CD8-positive, alpha-beta memory T cell (primary cell): ENCODE results near the gene ANO2. TPM values are rescaled to one million over a fixed set of nuclear protein-coding genes. Genes with fewer than 3 reads are reported as not detected.

Experiments
- CTCF ChIA-PET: fragments of 350-600 bp; sonication (Branson Sonifier 250); formaldehyde crosslinking; loops from one replicate; lab custom pipeline; 2021; ENCODE audit warnings: antibody characterized with exemption; lab: Charles Lee
- POLR2A ChIA-PET: fragments of 350-600 bp; sonication (Branson Sonifier 250); formaldehyde crosslinking; loops from one replicate; lab custom pipeline; 2021; ENCODE audit warnings: antibody characterized with exemption; lab: Charles Lee
- DNase-seq, 5 donors: peaks; one replicate each; pipeline versions ENCODE4 v3.0.0 to v3.0.0-alpha.2; 2020 to 2022; ENCODE audit warnings: mixed read lengths in 1 of 5
- H3K27ac ChIP-seq: one replicate; pipeline ENCODE4 v1.7.0; 2013; ENCODE audit warnings: low read depth, mild to moderate bottlenecking, low read length, moderate library complexity
- H3K27me3 ChIP-seq: 2 replicates; pipeline ENCODE4 v1.7.0; 2013; ENCODE audit warnings: low read length, mild to moderate bottlenecking; ENCODE audit not compliant: insufficient read depth, poor library complexity, severe bottlenecking
- H3K36me3 ChIP-seq: 2 replicates; pipeline ENCODE4 v1.7.0; 2013; ENCODE audit warnings: mild to moderate bottlenecking, low read length, moderate library complexity; ENCODE audit not compliant: insufficient read depth
- H3K4me1 ChIP-seq: 2 replicates; pipeline ENCODE4 v1.7.0; 2013; ENCODE audit warnings: mild to moderate bottlenecking, low read length, moderate library complexity; ENCODE audit not compliant: insufficient read depth
- H3K4me3 ChIP-seq: 2 replicates; pipeline ENCODE4 v1.7.0; 2013; ENCODE audit warnings: mild to moderate bottlenecking, low read length
- H3K9me3 ChIP-seq: 2 replicates; pipeline ENCODE4 v1.7.0; 2013; ENCODE audit warnings: mild to moderate bottlenecking, low read length
- H3K27ac Mint-ChIP-seq, 8 donors: one replicate each; pipeline ENCODE4 v1.8.0; 2020 to 2021; ENCODE audit warnings: mixed read lengths in 8 of 8, mild to moderate bottlenecking in 6 of 8, inconsistent platforms in 3 of 8, moderate library complexity in 3 of 8
- H3K27me3 Mint-ChIP-seq, 2 donors: one replicate each; pipeline ENCODE4 v1.8.0; 2020 to 2021; ENCODE audit warnings: mixed read lengths in 2 of 2, mild to moderate bottlenecking in 1 of 2, moderate library complexity in 1 of 2
- H3K36me3 Mint-ChIP-seq, 3 donors: one replicate each; pipeline ENCODE4 v1.8.0; 2020 to 2021; ENCODE audit warnings: mixed read lengths in 3 of 3, inconsistent platforms in 1 of 3, mild to moderate bottlenecking in 1 of 3
- H3K4me1 Mint-ChIP-seq, 3 donors: one replicate each; pipeline ENCODE4 v1.8.0; 2020 to 2021; ENCODE audit warnings: mixed read lengths in 3 of 3, inconsistent platforms in 1 of 3, mild to moderate bottlenecking in 1 of 3
- H3K4me3 Mint-ChIP-seq, 7 donors: one replicate each; pipeline ENCODE4 v1.8.0; 2020 to 2021; ENCODE audit warnings: mixed read lengths in 7 of 7, mild to moderate bottlenecking in 6 of 7, moderate library complexity in 4 of 7, inconsistent platforms in 2 of 7
- H3K9me3 Mint-ChIP-seq, 5 donors: one replicate each; pipeline ENCODE4 v1.8.0; 2020 to 2022; ENCODE audit warnings: mixed read lengths in 5 of 5, mild to moderate bottlenecking in 3 of 5, moderate library complexity in 2 of 5, inconsistent platforms in 1 of 5
- polyA plus RNA-seq: library from polyadenylated mRNA; unstranded; fragments of 300-500 nt; fragmentation: Illumina TruSeq; gene quantifications from one replicate; pipeline ENCODE4 v1.2.3, GENCODE V29; 2021
- total RNA-seq, 2 experiments: library from RNA; stranded (reverse); gene quantifications; one replicate each; pipeline ENCODE4 v1.2.3, GENCODE V29; 2021

Gene ANO2
- total and polyA plus RNA-seq, 3 experiments from 2014 or later = not detected

DNA sequence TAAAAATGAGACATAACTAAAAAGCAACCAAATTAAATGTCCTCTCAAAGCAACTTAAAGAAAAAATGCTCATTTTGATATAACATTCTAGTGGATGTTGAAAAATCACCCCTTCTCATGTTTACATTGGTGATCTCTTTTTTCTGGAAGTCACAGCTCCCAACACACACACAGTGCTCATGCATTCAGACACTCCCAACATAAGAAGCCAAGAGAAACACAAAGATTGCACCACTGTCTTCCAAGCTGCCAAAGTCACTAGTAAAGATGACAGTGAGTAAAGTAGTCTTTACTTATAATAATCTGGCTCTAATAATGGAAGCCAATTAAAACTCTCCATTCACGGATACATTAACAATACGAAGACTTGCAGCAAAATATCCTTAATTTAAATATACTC lies 294.8 kb downstream of the ANO2 start:
- H3K27ac Mint-ChIP-seq = no peak overlapping the region
- Histone ChIP-seq H3K4me3 (no peak overlapping the region), H3K36me3 (no peaks in the 10 kb centered on the region), H3K27ac (no peak overlapping the region), H3K4me1 (no peaks in the 10 kb centered on the region), H3K9me3 (no peaks in the 10 kb centered on the region), H3K27me3 (no peaks in the 10 kb centered on the region)
- peaks cover 0 to 2% (median 0%) of the 10 kb centered on the region in 5 donors for H3K9me3 Mint-ChIP-seq
- no peaks in the 10 kb centered on the region for H3K4me1 Mint-ChIP-seq
- ChIA-PET CTCF (no interaction called here), POLR2A (no interaction called here)
- DNase-seq = no peak
- H3K27me3 Mint-ChIP-seq = peaks cover 4 to 13% of the 10 kb centered on the region in 2 donors
- no peaks in the 10 kb centered on the region for H3K36me3 Mint-ChIP-seq
- H3K4me3 Mint-ChIP-seq = no peak overlapping the region

DNA sequence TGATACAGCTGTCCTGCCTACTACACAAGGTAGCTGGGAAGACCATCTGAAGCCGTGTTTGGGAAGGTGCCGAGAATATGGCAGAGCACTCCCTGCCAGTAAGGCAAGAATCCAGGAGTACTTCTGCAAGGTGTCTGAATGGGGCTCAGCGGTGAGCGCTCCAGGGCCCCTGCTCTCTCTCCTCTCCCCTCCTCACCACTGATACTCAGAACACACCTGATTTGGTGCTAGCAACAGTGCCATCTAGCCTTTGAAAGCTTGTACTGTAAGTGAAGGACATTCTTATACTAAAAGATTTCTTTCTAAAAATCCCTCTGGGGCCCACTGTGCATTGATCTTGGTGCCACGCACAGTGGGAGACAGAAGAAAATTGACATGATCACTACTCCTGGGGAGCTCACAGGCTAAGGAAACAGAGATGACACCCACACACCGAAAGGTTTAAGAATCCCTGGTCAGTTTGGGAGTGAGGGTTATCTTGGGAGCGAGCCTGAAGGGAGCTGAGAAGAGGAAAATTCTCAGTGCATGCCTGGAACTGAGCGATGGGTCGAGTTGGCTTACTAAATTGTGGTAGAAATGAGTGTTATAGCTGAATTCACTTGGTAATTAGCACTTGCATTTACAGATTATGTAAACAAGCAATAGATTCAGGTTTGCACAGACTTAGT lies 296.2 kb downstream of the ANO2 start:
- ChIA-PET CTCF (no interaction called here), POLR2A (no interaction called here)
- peaks cover 4 to 13% of the 10 kb centered on the region in 2 donors for H3K27me3 Mint-ChIP-seq
- H3K27ac Mint-ChIP-seq = no peak overlapping the region
- Histone ChIP-seq H3K4me3 (no peak overlapping the region), H3K4me1 (no peaks in the 10 kb centered on the region), H3K27ac (no peak overlapping the region), H3K36me3 (no peaks in the 10 kb centered on the region), H3K9me3 (no peaks in the 10 kb centered on the region), H3K27me3 (no peaks in the 10 kb centered on the region)
- no peaks in the 10 kb centered on the region for H3K36me3 Mint-ChIP-seq
- no peak overlapping the region for H3K4me3 Mint-ChIP-seq
- no peaks in the 10 kb centered on the region for H3K4me1 Mint-ChIP-seq
- no peak for DNase-seq
- peaks cover 0 to 2% (median 0%) of the 10 kb centered on the region in 5 donors for H3K9me3 Mint-ChIP-seq

DNA sequence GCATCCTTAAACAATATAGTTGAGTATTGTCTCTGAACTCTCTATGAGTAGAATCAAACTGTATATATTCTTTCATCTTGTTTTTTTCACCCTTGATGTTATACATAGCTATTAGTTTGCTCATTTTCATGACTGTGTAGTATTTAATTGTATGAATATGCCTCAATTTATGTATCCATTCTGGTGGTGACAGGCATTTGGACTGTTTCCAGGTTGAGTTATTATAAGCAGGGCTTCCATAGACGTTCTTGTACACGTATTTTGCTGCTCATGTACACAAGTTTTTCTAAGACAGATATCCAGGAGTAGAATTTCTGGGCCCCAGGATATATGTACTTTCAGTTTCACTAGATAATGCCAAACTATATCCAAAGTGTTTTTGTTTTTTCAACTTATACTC lies 301.8 kb downstream of the ANO2 start:
- H3K27ac Mint-ChIP-seq = no peak overlapping the region
- POLR2A ChIA-PET = no interaction called here
- peaks cover 2 to 10% of the 10 kb centered on the region in 2 donors for H3K27me3 Mint-ChIP-seq
- Histone ChIP-seq H3K4me3 (no peak overlapping the region), H3K9me3 (no peaks in the 10 kb centered on the region), H3K27ac (no peak overlapping the region), H3K27me3 (no peaks in the 10 kb centered on the region), H3K4me1 (no peaks in the 10 kb centered on the region), H3K36me3 (no peaks in the 10 kb centered on the region)
- DNase-seq = no peak
- no peaks in the 10 kb centered on the region for H3K36me3 Mint-ChIP-seq
- CTCF ChIA-PET = no interaction called here
- H3K4me1 Mint-ChIP-seq = no peaks in the 10 kb centered on the region
- peaks cover 0 to 4% (median 0%) of the 10 kb centered on the region in 5 donors for H3K9me3 Mint-ChIP-seq
- H3K4me3 Mint-ChIP-seq = no peak overlapping the region

GRCh38 chr12:5637698-5638097 lies 307.4 kb downstream of the ANO2 start:
- ChIA-PET POLR2A (no interaction called here), CTCF (no interaction called here)
- Histone ChIP-seq H3K36me3 (no peaks in the 10 kb centered on the region), H3K4me1 (no peaks in the 10 kb centered on the region), H3K27ac (no peak overlapping the region), H3K9me3 (no peaks in the 10 kb centered on the region), H3K4me3 (no peak overlapping the region), H3K27me3 (no peaks in the 10 kb centered on the region)
- H3K9me3 Mint-ChIP-seq = peaks cover 0 to 3% (median 0%) of the 10 kb centered on the region in 5 donors
- peaks cover 0 to 8% of the 10 kb centered on the region in 2 donors for H3K27me3 Mint-ChIP-seq
- no peak overlapping the region for H3K4me3 Mint-ChIP-seq
- DNase-seq = no peak
- no peaks in the 10 kb centered on the region for H3K4me1 Mint-ChIP-seq
- no peak overlapping the region for H3K27ac Mint-ChIP-seq
- H3K36me3 Mint-ChIP-seq = no peaks in the 10 kb centered on the region

DNA sequence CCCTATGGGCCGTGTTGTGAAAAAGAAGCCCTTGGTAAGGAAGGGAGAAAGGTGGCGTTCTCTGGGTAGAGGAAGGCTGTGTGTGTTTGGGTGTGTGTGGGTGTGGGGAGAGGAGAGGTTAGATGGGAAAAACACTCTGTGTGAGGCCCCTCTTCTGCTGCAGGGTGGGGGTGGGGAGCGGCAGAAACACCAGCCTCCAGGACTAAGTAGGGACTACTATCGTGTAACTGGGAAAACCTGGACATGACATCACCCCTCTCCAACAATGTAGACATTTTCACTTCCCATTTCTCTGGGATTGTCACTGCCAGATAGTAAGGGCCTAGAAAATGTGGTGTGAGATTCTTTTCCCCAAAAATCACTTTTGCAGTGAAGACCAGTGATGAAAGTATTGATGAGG lies 308.2 kb downstream of the ANO2 start:
- no peak overlapping the region for H3K4me3 ChIP-seq
- POLR2A ChIA-PET = no interaction called here
- Mint-ChIP-seq H3K9me3 (peaks cover 0 to 2% (median 0%) of the 10 kb centered on the region in 5 donors), H3K27me3 (peaks cover 0 to 8% of the 10 kb centered on the region in 2 donors), H3K27ac (no peak overlapping the region), H3K4me1 (no peaks in the 10 kb centered on the region), H3K36me3 (no peaks in the 10 kb centered on the region), H3K4me3 (no peak overlapping the region)
- no peak for DNase-seq
- no peaks in the 10 kb centered on the region for H3K27me3 ChIP-seq
- H3K27ac ChIP-seq = no peak overlapping the region
- H3K4me1 ChIP-seq = no peaks in the 10 kb centered on the region
- H3K36me3 ChIP-seq = no peaks in the 10 kb centered on the region
- CTCF ChIA-PET = no interaction called here
- no peaks in the 10 kb centered on the region for H3K9me3 ChIP-seq

DNA sequence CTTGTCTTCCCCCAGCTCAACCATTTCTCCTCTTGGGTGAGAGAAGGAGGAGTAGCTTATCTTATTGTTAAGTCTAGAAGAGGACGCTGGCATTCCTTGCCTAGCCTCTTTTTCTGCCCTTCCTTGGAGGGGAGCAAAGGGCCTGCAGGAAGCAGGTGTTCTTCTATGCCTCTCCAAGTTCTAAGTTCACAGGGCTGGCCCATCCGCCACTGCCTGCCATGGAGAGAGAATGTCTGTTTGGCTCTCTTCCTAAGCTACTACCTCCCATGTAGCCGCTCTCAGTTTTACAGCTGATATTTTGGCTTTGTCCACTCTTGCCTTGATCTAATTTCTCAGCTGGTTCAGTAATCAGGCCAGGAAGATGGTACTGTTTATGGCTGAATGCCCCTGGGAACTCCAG lies 312.0 kb downstream of the ANO2 start:
- ChIA-PET CTCF (no interaction called here), POLR2A (no interaction called here)
- Mint-ChIP-seq H3K4me1 (no peaks in the 10 kb centered on the region), H3K27me3 (peaks cover 3 to 8% of the 10 kb centered on the region in 2 donors), H3K27ac (no peak overlapping the region), H3K4me3 (no peak overlapping the region), H3K9me3 (peaks cover 0 to 2% (median 0%) of the 10 kb centered on the region in 5 donors), H3K36me3 (no peaks in the 10 kb centered on the region)
- Histone ChIP-seq H3K9me3 (no peaks in the 10 kb centered on the region), H3K4me3 (no peak overlapping the region), H3K27me3 (no peaks in the 10 kb centered on the region), H3K27ac (no peak overlapping the region), H3K4me1 (no peaks in the 10 kb centered on the region), H3K36me3 (no peaks in the 10 kb centered on the region)
- DNase-seq = no peak

DNA sequence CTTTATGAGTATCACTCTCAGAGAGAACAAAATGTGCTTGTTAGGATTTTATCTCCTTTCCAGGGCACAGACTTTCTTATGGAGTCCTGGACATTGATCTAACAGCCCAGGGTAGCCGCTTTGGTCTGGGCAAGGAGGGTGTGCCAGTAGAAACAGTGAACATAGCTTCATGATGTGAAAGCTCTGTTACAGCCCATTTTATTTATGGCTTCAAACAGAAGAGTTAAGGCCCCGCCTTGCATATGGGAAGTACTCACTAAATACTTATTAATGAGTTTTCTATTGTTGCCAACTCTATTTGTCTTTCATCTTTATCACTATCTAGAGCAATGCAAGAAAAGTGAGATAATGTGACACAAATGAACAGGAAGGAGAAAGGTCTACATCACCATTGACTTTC lies 312.6 kb downstream of the ANO2 start:
- no peaks in the 10 kb centered on the region for H3K27me3 ChIP-seq
- H3K36me3 ChIP-seq = no peaks in the 10 kb centered on the region
- DNase-seq = no peak
- H3K27me3 Mint-ChIP-seq = peaks cover 3 to 6% of the 10 kb centered on the region in 2 donors
- no peak overlapping the region for H3K27ac Mint-ChIP-seq
- no peak overlapping the region for H3K27ac ChIP-seq
- H3K4me3 ChIP-seq = no peak overlapping the region
- no peaks in the 10 kb centered on the region for H3K4me1 Mint-ChIP-seq
- H3K9me3 Mint-ChIP-seq = peaks cover 0 to 2% (median 0%) of the 10 kb centered on the region in 5 donors
- H3K4me3 Mint-ChIP-seq = no peak overlapping the region
- CTCF ChIA-PET = no interaction called here
- POLR2A ChIA-PET = no interaction called here
- no peaks in the 10 kb centered on the region for H3K36me3 Mint-ChIP-seq
- H3K4me1 ChIP-seq = no peaks in the 10 kb centered on the region
- H3K9me3 ChIP-seq = no peaks in the 10 kb centered on the region

DNA sequence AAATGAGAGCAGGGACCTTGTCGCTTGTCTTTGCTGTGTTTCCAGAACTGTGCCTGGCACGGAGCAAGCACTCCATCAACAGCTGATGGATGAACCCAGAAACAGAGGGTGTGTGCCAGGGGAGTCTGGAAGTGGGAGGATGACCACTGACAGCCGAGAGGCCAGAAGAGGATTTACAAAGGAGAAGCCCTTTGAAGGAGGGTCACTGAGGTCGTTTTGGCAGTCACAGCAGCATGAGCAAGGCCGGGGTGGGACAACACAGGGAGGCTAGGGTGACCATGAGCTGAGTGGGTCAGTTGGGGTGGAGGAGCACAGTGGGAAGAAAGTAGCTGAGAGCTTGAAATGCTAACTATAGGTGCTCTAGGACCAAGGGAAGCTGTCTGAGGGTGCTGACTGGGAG lies 313.6 kb downstream of the ANO2 start:
- H3K36me3 ChIP-seq = no peaks in the 10 kb centered on the region
- POLR2A ChIA-PET = no interaction called here

More for the DNA sequence above, 313.6 kb downstream of the ANO2 start:
- Mint-ChIP-seq H3K27ac (no peak overlapping the region), H3K4me1 (no peaks in the 10 kb centered on the region), H3K36me3 (no peaks in the 10 kb centered on the region), H3K9me3 (no peaks in the 10 kb centered on the region), H3K4me3 (no peak overlapping the region), H3K27me3 (peaks cover 2 to 3% of the 10 kb centered on the region in 2 donors)
- no peak for DNase-seq
- no peaks in the 10 kb centered on the region for H3K27me3 ChIP-seq
- H3K4me3 ChIP-seq = no peak overlapping the region
- CTCF ChIA-PET = no interaction called here
- H3K4me1 ChIP-seq = no peaks in the 10 kb centered on the region
- no peaks in the 10 kb centered on the region for H3K9me3 ChIP-seq
- no peak overlapping the region for H3K27ac ChIP-seq
